Ovary (tissue), 9 donors: ENCODE data around the gene AP3B1. TPM values are rescaled to one million over a fixed set of nuclear protein-coding genes. Genes with fewer than 3 reads are reported as not detected.

Source experiments
- DNase-seq, 5 donors: peaks; one replicate each; pipeline ENCODE4 v3.0.0-alpha.2; 2019 to 2020
- H3K27ac ChIP-seq, 2 donors: fragments of 200-600 bp; one replicate each; pipeline versions ENCODE4 v1.5.1 to v1.8.0; 2019 to 2022
- H3K27me3 ChIP-seq: fragments of 200-600 bp; one replicate; pipeline ENCODE4 v1.8.0; 2022
- H3K36me3 ChIP-seq: fragments of 200-600 bp; sonication (generic); one replicate; pipeline ENCODE4 v1.5.1; 2019
- H3K4me1 ChIP-seq: one replicate; pipeline ENCODE4 v1.8.1; 2013; ENCODE audit warnings: mild to moderate bottlenecking, moderate library complexity; ENCODE audit not compliant: insufficient read depth
- H3K4me3 ChIP-seq: fragments of 200-600 bp; sonication (generic); one replicate; pipeline ENCODE4 v1.5.1; 2017
- H3K9me3 ChIP-seq, 2 donors: fragments of 200-600 bp in 1 of 2; sonication (generic) in 1 of 2; one replicate each; pipeline versions ENCODE4 v1.5.1 to v1.8.1; 2013 to 2019; ENCODE audit warnings: mild to moderate bottlenecking in 1 of 2, moderate library complexity in 1 of 2
- EP300 ChIP-seq: sonication (generic); formaldehyde crosslinking; IDR thresholded peaks from one replicate; pipeline ENCODE4 v1.6.1; 2017; ENCODE audit warnings: antibody characterized with exemption
- POLR2A ChIP-seq: fragments of 450-650 bp; IDR thresholded peaks from one replicate; pipeline ENCODE4 v1.6.1; 2017; ENCODE audit warnings: antibody characterized with exemption, mild to moderate bottlenecking, moderate library complexity
- WGBS, 3 donors: extraction: QIAGEN DNeasy Blood & Tissue Kit in 1 of 3; methylation state at CpG; one replicate each; pipeline versions ENCODE4 v1.1.5 to v1.1.7; 2013 to 2017; 5-methylcytosine and 5-hydroxymethylcytosine counted together
- intact Hi-C, 4 donors: fragments of 100-400 bp; cut with DNase I; formaldehyde crosslinking; loops; one replicate each; pipeline versions ENCODE4 v1.11.0 to v1.15.1; 2022 to 2023
- polyA plus RNA-seq, 2 donors: library from polyadenylated mRNA; stranded (reverse); fragments of 200-250 nt in 1 of 2; fragments of 350-450 nt in 1 of 2; fragmentation: Illumina TruSeq in 1 of 2; extraction: RNeasy Lipid Tissue Mini Kit (QIAGEN cat#74804) in 1 of 2; gene quantifications; one replicate each; pipeline ENCODE4 v1.2.3, GENCODE V29; 2013 to 2014
- total RNA-seq, 7 donors: library from RNA; depleted of rRNA in 2 of 7; stranded (reverse); fragments of >200 nt in 2 of 7; fragmentation: NEBNext Ultra II Directional in 3 of 7; extraction: Animal tissue kit (Norgen Biotek cat#: 25700) in 3 of 7; gene quantifications; one replicate each; pipeline versions ENCODE4 v1.1.0 to v1.2.4, GENCODE V29; 2016 to 2023
- TF ChIP-seq, protein P1 (sequence below), 3 donors: fragments of 450-650 bp in 2 of 3; fragments of 200-600 bp in 1 of 3; IDR thresholded peaks; one replicate each; pipeline versions ENCODE4 v1.5.1 to v1.8.0; 2016 to 2022; ENCODE audit warnings: antibody characterized with exemption in 3 of 3, mild to moderate bottlenecking in 1 of 3
- donor health status: DM: no; HTN: no; CAD: no; lungs with moderate emphysema.
- donor health status: DM: no; HTN: no; CAD: no.
- donor health status: Bipolar disorder and iron deficiency.
- donor health status: DM: yes; HTN: yes; CAD: no.
- donor health status: DM: no; HTN: no; CAD: no.
- donor health status: DM: yes; HTN: yes; CAD: no.

Gene AP3B1
- total and polyA plus RNA-seq, 9 donors: 14.5 to 38.8 (median 28.5) TPM

DNA sequence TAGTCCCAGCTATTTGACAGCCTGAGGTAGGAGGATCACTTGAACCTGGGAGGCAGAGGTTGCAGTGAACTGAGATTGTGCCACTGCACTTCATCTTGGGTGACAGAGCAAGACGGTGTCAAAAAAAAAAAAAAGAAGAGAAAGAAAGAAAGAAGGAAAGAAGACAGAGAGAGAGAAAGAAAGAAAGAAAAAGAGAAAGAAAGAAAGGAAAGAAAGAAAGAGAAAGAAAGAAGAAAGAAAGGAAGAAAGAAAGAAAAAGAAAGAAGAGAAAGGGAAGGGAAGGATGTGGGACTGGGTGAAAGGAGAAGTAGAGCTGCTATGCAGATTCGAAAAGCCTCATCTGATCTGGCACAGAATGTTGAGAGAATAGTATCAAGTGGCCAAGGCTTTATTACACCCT is 42.2 kb upstream of the AP3B1 start:
- Histone ChIP-seq H3K4me3 (no peak overlapping the region), H3K9me3 (no peaks in the 10 kb centered on the region), H3K4me1 (no peaks in the 10 kb centered on the region), H3K36me3 (no peaks in the 10 kb centered on the region), H3K27ac (no peak overlapping the region), H3K27me3 (no peaks in the 10 kb centered on the region)
- TF ChIP-seq, protein P1, sequence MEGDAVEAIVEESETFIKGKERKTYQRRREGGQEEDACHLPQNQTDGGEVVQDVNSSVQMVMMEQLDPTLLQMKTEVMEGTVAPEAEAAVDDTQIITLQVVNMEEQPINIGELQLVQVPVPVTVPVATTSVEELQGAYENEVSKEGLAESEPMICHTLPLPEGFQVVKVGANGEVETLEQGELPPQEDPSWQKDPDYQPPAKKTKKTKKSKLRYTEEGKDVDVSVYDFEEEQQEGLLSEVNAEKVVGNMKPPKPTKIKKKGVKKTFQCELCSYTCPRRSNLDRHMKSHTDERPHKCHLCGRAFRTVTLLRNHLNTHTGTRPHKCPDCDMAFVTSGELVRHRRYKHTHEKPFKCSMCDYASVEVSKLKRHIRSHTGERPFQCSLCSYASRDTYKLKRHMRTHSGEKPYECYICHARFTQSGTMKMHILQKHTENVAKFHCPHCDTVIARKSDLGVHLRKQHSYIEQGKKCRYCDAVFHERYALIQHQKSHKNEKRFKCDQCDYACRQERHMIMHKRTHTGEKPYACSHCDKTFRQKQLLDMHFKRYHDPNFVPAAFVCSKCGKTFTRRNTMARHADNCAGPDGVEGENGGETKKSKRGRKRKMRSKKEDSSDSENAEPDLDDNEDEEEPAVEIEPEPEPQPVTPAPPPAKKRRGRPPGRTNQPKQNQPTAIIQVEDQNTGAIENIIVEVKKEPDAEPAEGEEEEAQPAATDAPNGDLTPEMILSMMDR (IDR thresholded peaks at IDR 0.05): no peak
- TF ChIP-seq POLR2A (no peak), EP300 (no peak)
- DNase-seq: no peak
- intact Hi-C loops: no loop called here
- 91 to 92% (median 92%) methylated on average over 2 of the region's 2 CpGs for WGBS, 3 donors

DNA sequence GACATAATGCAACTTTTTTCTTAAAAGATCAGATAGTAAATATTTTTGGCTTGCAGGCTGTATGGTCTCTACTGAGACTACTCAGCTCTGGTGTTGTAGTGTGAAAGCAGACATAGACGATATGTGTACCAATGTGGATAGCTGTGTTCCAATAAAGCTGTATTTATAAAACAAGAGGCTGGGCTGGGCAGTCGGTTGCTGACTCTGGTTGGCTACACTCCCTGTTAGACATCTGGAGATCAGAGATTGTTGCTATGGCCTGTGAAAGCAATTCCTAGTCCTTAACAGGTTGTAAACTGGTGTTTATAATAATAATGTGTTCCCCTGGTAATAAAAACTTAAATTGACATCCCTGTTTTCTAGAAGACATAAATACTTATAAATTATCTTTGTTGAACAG is 41.5 kb upstream of the AP3B1 start:
- Histone ChIP-seq H3K9me3 (no peaks in the 10 kb centered on the region), H3K4me1 (no peaks in the 10 kb centered on the region), H3K27ac (no peak overlapping the region), H3K4me3 (no peak overlapping the region), H3K27me3 (no peaks in the 10 kb centered on the region), H3K36me3 (no peaks in the 10 kb centered on the region)
- no peak for DNase-seq
- 22 to 31% (median 23%) methylated on average over 2 of the region's 2 CpGs for WGBS, 3 donors
- intact Hi-C loops: no loop called here
- TF ChIP-seq POLR2A (no peak), EP300 (no peak)
- TF ChIP-seq, protein P1 (IDR thresholded peaks at IDR 0.05): no peak

DNA sequence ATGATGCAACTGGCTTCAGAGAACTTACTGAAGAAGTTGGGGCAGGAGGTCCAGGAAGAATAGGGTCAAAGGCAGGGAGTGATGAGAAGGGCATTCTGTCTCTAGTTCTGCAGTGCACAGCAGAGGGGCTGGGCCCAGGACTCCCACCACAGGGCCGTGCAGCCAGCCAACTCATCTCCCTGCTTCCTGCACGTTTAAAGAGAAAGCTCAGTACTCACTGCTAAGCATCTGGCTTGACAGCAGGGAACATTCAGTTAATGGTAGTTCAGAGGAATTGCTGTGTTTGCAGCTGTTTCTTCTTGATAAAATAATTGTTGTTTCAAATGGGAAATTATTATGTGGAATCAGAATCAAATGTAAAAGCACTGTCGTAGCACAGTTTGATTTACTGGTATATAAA is 40.3 kb upstream of the AP3B1 start:
- H3K4me1 ChIP-seq: no peaks in the 10 kb centered on the region
- 10 to 15% (median 11%) methylated on average over 3 of the region's 3 CpGs for WGBS, 3 donors
- H3K9me3 ChIP-seq: no peaks in the 10 kb centered on the region
- intact Hi-C loops: no loop called here
- no peak overlapping the region for H3K4me3 ChIP-seq
- H3K27me3 ChIP-seq: no peaks in the 10 kb centered on the region
- TF ChIP-seq, protein P1 (IDR thresholded peaks at IDR 0.05): no peak
- TF ChIP-seq EP300: no peak
- TF ChIP-seq POLR2A: no peak
- no peak overlapping the region for H3K27ac ChIP-seq
- no peak for DNase-seq
- H3K36me3 ChIP-seq: no peaks in the 10 kb centered on the region

DNA sequence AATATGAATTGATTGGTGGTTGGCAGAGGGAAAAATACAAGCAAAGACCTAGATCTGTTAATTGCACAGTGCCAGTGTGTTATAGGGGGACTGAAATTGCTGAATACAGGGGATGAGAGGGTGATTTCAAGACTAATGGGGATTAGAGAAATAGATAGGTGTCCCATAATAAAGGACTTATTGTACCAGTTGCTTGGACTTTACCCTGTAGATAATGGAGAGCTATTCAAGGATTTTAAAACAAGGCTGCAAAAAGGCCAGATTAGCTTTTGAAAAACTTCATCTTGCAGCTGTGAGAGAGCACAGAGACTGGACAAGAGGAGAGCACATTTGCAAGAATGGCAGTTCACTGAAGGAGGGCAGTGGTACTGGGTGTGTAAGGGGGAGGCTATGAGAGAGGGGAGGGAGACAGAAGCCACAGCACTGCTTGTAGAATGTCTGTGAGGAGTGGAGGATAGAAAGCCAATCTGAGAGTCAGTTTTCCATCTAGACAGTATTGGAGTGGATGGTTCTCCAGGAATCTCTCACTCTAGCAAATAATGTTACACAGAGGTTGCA is 37.1 kb upstream of the AP3B1 start:
- H3K9me3 ChIP-seq: no peaks in the 10 kb centered on the region
- intact Hi-C loops: no loop called here
- no peak overlapping the region for H3K4me3 ChIP-seq
- TF ChIP-seq POLR2A (no peak), EP300 (no peak)
- TF ChIP-seq, protein P1 (IDR thresholded peaks at IDR 0.05): no peak
- H3K36me3 ChIP-seq: no peaks in the 10 kb centered on the region
- no peaks in the 10 kb centered on the region for H3K4me1 ChIP-seq
- no peak overlapping the region for H3K27ac ChIP-seq
- H3K27me3 ChIP-seq: no peaks in the 10 kb centered on the region
- no peak for DNase-seq
